Measurements from ENCODE around the gene SPINK1. TPM values are rescaled to one million over a fixed set of nuclear protein-coding genes. Genes with fewer than 3 reads are reported as not detected.

SPINK1 gene
- total RNA-seq, 1 experiment from 2014 or later, result 1.5 TPM

GRCh38 chr5:147853372-147853987 lies 22.0 kb upstream of the SPINK1 start:
- no peaks in the 10 kb centered on the region for H3K36me3 Mint-ChIP-seq (ENCODE audit: insufficient read depth, unreplicated experiment)
- intact Hi-C loops (cut with micrococcal nuclease), result no loop called here
- no peak for DNase-seq (ENCODE audit: unreplicated experiment)
- H3K9me3 Mint-ChIP-seq (ENCODE audit: unreplicated experiment), result no peaks in the 10 kb centered on the region
- no TSS peak for BruUV-seq (replicated peaks)
- no peaks in the 10 kb centered on the region for H3K4me1 Mint-ChIP-seq (ENCODE audit: insufficient read depth, unreplicated experiment)
- H3K4me3 Mint-ChIP-seq (ENCODE audit: unreplicated experiment), result no peak overlapping the region
- H3K27me3 Mint-ChIP-seq (ENCODE audit: insufficient read depth, unreplicated experiment), result peaks cover 4% of the 10 kb centered on the region
- CTCF ChIA-PET, result interaction anchor here (1.0 to 15.2 kb wide), 8 partner anchors 8 to 275 kb away, joined by 3 to 286 read pairs (median 4); partner anchors contain the start of gene SCGB3A2
- POLR2A ChIA-PET, result interaction anchor here (1.5 kb wide), 1 partner anchor 100 kb away, joined by 3 read pairs; no protein-coding TSS in a partner anchor
- H3K27ac Mint-ChIP-seq (ENCODE audit: low read depth, unreplicated experiment), result no peak overlapping the region
- no peak for TF ChIP-seq CTCF (IDR thresholded peaks at IDR 0.05; ENCODE audit: unreplicated experiment)

- POLR2A ChIA-PET, result interaction anchor here (1.5 kb wide), 1 partner anchor 99 kb away, joined by 3 read pairs; no protein-coding TSS in a partner anchor
- H3K36me3 Mint-ChIP-seq (ENCODE audit: insufficient read depth, unreplicated experiment), result no peaks in the 10 kb centered on the region
- no peak for TF ChIP-seq CTCF (IDR thresholded peaks at IDR 0.05; ENCODE audit: unreplicated experiment)
- H3K27me3 Mint-ChIP-seq (ENCODE audit: insufficient read depth, unreplicated experiment), result peaks cover 16% of the 10 kb centered on the region
- no peaks in the 10 kb centered on the region for H3K9me3 Mint-ChIP-seq (ENCODE audit: unreplicated experiment)
- H3K4me3 Mint-ChIP-seq (ENCODE audit: unreplicated experiment), result no peak overlapping the region
- DNase-seq (ENCODE audit: unreplicated experiment), result no peak
- H3K27ac Mint-ChIP-seq (ENCODE audit: low read depth, unreplicated experiment), result no peak overlapping the region
- BruUV-seq (replicated peaks), result no TSS peak
- H3K4me1 Mint-ChIP-seq (ENCODE audit: insufficient read depth, unreplicated experiment), result no peaks in the 10 kb centered on the region
- CTCF ChIA-PET, result interaction anchor here (1.1 to 15.2 kb wide), 4 partner anchors 30 to 82 kb away, joined by 4 to 286 read pairs (median 115); partner anchors contain the start of gene SCGB3A2
- intact Hi-C loops (cut with micrococcal nuclease), result no loop called here
Measured at GRCh38 chr5:147852365-147852764, 20.9 kb upstream of the SPINK1 start.

- Mint-ChIP-seq H3K36me3 (ENCODE audit: insufficient read depth, unreplicated experiment) (no peaks in the 10 kb centered on the region), H3K27me3 (ENCODE audit: insufficient read depth, unreplicated experiment) (peaks cover 20% of the 10 kb centered on the region), H3K27ac (ENCODE audit: low read depth, unreplicated experiment) (no peak overlapping the region), H3K9me3 (ENCODE audit: unreplicated experiment) (no peaks in the 10 kb centered on the region), H3K4me3 (ENCODE audit: unreplicated experiment) (no peak overlapping the region), H3K4me1 (ENCODE audit: insufficient read depth, unreplicated experiment) (no peaks in the 10 kb centered on the region)
- ChIA-PET CTCF (interaction anchor here (0.7 to 15.2 kb wide), 6 partner anchors 5 to 1280 kb away, joined by 3 to 286 read pairs (median 70); partner anchors contain the start of gene SCGB3A2), POLR2A (no interaction called here)
- no peak for DNase-seq (ENCODE audit: unreplicated experiment)
- intact Hi-C loops (cut with micrococcal nuclease), result no loop called here
- no TSS peak for BruUV-seq (replicated peaks)
- no peak for TF ChIP-seq CTCF (IDR thresholded peaks at IDR 0.05; ENCODE audit: unreplicated experiment)
Measured at GRCh38 chr5:147851578-147851977, 20.1 kb upstream of the SPINK1 start.

GRCh38 chr5:147849226-147849625 lies 17.8 kb upstream of the SPINK1 start:
- ChIA-PET CTCF (interaction anchor here (0.9 to 12.4 kb wide), 6 partner anchors 8 to 271 kb away, joined by 3 to 136 read pairs (median 10); no protein-coding TSS in a partner anchor), POLR2A (interaction anchor here (1.2 kb wide), 1 partner anchor 57 kb away, joined by 3 read pairs; the partner anchor contains the start of gene C5orf46)
- intact Hi-C loops (cut with micrococcal nuclease), result no loop called here
- no TSS peak for BruUV-seq (replicated peaks)
- no peaks in the 10 kb centered on the region for H3K36me3 Mint-ChIP-seq (ENCODE audit: insufficient read depth, unreplicated experiment)
- H3K4me3 Mint-ChIP-seq (ENCODE audit: unreplicated experiment), result no peak overlapping the region
- no peak overlapping the region for H3K27ac Mint-ChIP-seq (ENCODE audit: low read depth, unreplicated experiment)
- H3K9me3 Mint-ChIP-seq (ENCODE audit: unreplicated experiment), result no peaks in the 10 kb centered on the region
- no peak for DNase-seq (ENCODE audit: unreplicated experiment)
- H3K4me1 Mint-ChIP-seq (ENCODE audit: insufficient read depth, unreplicated experiment), result no peaks in the 10 kb centered on the region
- no peak for TF ChIP-seq CTCF (IDR thresholded peaks at IDR 0.05; ENCODE audit: unreplicated experiment)
- H3K27me3 Mint-ChIP-seq (ENCODE audit: insufficient read depth, unreplicated experiment), result peaks cover 31% of the 10 kb centered on the region
